GM21360 (cell line): ENCODE results near the gene PPP2R5D.
"Not testable (repeated sequence)": the region's sequence is repeated elsewhere in the genome, so short reads cannot be mapped to it uniquely, and the experiment has no call there.

Experiments used
- ATAC-seq: cut with Tn5 transposase; IDR thresholded peaks from one replicate; pipeline ENCODE4 v1.9.1; 2021; ENCODE audit warnings: mild to moderate bottlenecking, moderate library complexity; ENCODE audit not compliant: unreplicated experiment

Gene PPP2R5D

DNA sequence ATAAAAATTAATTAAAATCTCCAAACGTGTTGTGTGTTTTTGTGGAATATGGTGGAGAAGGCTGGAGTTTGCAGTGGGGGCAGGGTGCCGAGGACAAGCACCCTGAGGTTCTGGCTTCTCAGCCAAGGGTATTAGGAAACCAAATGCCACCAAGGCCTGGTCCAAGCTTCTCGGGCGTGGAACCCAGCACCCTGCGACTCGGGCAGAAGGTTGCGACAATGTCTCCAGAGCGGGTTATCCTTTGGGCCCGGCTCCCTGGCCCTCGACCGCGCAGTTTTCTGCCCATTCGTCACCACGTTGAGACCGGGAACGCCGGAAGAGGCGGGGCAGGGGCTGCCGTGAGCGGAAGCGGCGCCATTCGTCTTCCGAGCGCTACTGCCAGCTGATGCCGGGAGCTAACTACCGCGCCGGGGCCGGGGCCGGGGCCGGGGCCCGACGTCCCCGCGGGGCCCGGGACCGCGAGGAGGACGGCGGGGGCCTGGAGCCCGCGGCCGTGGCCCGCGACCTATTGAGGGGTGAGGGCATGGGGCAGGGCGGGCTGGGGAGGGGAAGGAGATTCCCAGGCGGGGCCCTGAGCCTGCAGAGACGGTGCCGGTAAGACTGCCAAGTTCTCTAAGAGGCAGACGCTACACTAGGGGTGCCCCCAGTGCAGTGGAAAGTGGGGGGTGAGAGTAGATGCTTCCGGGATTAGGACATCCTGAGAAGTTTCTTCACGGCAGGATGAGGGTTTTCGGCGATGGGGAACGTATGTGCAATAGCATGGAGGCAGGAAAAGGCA, 37.1 kb downstream of the PPP2R5D start, which contains the start of gene RRP36:
Gene RRP36, plus strand, starts transcription at position 354 of the 778 bp plus-strand sequence. Its CDS starts 32 bp downstream, at position 386.
- no peak for ATAC-seq

DNA sequence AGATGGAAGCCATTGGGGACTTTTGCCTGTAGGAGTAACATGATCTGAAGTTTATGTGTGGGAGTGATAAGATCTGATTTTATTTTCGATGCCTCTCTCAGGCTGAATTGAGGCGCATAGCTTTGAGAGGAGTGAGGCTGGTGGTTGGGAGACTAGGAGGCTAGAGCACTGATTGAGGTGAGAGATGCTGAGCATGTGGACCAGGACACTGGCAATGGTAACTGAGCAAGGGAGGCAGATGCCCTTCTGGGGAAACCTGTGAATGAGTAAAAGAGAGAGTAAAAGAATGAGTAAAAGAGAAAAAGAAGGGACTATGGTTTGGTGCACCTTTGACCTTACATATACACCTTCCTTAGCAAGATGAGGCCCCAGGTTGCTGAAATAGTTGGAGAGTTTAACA, 40.1 kb downstream of the PPP2R5D start:
- ATAC-seq: no peak

DNA sequence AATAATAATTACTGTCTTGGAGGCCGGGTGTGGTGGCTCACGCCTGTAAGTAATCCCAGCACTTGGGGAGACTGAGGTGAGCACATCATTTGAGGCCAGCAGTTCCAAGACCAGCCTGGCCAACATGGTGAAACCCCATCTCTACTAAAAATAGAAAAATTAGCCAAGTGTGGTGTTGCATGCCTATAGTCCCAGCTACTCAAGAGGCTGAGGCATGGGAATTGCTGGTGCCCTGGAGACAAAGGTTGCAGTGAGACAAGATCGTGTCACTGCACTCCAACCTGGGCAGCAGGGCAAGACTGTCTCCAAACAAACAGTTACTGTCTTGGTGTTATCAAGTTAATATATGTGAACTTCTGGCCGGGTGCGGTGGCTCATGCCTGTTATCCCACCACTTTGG, 42.0 kb downstream of the PPP2R5D start:
- no peak for ATAC-seq

DNA sequence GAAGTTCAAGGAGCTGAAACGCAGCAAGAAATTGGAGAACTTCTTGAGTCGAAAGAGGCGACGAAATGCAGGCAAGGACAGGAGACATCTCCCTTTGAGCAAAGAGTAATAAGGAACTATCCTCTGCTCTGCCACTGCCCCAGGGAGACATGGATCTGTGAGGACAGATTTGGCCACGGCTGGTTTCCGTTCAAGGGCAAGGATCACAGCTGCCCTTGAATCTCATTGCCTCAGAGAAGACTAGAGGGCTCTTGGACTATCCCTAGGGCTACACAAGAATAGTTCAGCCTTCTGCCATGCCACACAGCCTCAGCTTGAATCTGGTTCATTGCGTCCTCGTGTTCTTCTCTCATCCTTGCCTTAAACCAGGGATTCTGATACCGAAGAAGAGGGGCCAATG, 44.8 kb downstream of the PPP2R5D start:
- ATAC-seq: no peak

DNA sequence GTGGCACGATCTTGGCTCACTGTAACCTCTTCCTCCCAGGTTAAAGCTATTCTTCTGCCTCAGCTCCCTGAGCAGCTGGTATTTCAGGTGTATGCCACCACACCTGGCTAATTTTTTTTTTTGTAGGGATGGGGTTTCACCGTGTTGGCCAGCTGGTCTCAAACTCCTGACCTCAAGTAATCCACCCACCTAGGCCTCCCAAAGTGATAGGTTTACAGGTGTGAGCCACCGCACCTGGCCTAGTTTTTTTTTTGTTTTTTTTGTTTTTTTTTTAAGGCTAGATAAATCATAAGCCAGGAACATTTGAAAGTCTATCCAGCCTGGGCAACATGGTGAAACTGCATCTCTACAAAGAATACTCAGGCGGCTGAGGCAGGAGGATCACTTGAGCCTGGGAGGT, 48.0 kb downstream of the PPP2R5D start:
- no peak for ATAC-seq

DNA sequence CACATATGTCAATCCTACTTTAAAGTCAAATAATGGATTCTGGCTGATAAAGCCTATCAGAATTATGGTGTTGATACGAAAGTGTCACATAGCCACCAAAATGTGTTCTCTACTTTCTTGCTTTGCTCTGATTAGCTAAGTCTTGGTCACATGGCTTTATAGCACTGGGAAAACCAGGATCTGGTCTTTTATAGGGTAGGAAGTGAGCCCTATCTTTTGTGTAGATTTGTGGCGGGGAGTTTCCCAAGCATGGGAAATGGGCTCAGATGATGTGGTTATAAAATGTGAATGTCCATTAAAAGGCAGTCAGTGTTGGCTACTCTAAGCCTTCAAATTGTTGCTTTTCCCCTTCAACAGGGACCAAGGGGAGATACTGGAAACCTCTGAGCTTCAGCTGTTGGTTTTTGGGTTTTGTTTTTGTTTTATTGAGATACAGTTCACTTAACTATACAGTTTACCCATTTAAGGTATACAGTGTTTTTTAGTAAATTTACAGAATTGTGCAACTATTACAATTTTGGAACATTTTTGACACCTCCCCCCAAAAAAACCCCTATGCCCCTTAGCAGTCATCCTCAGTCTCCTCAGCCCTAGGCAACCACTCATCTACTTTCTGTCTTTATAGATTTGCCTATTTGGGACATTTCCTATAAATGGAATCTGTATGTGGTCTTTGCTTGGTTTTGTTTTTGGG, 49.3 kb downstream of the PPP2R5D start:
- ATAC-seq: no peak

DNA sequence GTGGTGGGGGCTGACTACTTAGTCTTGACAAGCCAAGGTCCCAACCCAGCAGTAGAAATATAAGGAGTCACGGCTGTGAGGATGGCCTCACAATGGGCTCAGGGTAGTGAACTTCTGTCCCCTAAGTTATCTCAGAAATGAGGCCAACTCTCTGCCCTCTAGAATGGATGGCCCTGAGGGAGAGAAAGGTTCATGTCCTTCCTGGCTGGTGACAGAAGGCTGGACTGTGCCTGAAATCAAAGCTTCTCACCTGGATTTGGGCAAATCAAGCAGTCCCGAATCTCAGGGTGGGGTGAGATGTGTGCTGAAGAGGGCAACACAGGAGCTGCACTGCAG, 49.8 kb downstream of the PPP2R5D start:
- no peak for ATAC-seq

DNA sequence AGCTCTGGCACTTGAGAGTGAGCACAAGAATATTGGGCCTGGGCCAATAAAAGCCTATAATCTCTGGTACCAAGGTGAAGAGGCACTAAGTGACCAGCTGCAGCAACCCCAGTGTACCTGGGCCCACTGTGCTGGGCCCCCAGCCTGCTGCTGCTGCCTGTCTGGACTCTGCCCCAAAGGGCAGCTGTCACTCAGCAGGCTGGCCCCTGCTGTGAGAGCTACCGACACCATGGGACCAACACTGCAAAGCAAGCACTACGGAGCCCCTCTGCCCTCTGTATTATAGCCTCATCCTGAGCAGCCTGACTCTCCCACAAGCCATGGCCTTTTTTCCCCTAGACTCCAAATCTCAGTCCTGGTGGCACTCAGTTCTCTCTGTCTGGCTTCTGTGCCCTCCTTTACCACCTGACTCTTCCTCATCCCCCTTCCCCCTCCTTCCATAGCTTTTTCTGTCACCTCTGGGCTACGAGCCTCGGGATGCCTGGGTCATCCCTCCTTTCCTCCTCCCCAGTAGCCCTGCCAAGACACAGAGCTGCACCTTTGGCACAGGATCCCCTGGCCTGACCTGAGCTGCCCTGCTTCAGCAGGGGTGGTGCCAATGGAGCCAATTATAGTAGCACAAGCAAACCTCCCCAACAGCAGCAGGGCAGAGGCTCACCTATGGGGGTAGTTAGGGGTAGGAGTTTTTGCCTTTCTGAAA, 51.3 kb downstream of the PPP2R5D start:
- ATAC-seq: no peak

DNA sequence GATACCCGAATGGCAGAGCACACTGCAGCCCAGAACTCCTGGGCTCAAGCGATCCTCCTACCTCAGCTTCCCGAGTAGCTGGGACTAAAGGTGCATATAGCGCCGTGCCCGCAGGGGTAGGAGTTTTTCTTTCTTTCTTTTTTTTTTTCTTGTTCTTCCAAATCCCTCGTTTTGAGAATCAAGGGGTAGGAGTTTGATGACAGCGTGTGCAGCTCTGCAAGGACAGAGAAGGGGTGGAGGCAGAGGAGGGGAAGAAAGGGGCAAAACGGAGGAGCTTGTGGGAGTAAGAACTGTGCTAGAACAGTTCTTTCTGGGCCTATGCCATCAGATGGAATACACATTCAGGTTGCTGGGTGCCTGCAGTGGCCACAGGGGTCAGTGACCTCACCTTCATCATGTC, 52.3 kb downstream of the PPP2R5D start:
- no peak for ATAC-seq

DNA sequence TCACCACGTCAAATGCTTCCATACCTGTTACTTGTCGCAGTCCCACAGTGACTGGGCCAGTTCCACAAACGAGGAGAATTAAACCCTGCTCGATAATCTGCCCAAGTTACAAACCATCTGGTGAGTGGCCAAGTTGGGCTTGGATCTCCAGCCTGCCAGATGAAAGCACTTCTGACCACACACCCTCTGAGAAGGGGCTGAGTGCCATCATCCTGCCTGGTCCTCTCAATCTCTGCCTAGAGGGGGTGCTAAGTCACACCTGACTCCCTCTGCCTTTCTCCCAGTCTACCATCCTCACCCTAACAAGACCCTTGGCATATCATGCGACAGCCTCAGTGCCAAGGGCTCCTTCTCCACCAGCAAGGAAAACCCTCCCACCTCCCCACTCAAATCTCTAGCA, 52.8 kb downstream of the PPP2R5D start:
- no peak for ATAC-seq

DNA sequence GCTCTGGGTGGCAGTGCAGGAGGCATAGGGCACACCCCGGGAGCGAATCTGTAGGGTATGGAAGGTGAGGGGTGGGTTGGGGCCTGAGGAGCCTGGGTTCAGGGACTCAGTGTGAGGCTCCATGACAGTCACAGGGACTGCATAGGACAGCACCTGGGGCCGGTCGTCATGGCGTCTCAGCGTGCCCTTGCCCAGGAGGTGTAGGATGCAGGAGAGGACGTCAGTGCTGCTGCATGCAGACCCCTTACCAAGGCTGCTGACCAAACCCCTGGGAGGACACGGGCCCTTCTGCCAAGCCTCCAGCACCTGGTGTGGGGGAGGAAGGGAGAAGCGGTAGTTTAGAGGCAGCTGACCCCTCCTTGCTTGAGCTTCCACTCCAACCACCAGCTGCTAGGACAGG, 53.3 kb downstream of the PPP2R5D start:
- ATAC-seq: no peak

DNA sequence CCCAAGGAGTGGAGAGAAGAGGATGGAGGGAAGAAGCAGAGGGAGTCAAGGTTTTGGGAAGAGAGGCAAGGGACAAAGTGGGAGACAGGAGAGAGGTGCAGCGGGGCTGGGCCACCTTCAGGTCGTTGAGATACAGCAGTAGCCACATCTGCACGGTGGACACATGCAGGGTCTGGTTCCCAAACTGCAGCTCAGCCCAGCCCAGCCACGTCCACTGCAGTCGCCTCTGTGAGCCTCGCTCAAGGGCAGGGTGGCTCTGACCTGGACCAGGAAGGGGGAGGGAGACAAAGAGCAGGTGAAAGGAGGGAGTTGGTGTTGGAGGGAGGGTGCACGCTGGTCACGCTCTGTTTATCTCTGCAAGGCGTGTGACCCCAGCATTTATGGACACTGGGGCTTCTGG, 54.4 kb downstream of the PPP2R5D start:
- ATAC-seq: no peak

DNA sequence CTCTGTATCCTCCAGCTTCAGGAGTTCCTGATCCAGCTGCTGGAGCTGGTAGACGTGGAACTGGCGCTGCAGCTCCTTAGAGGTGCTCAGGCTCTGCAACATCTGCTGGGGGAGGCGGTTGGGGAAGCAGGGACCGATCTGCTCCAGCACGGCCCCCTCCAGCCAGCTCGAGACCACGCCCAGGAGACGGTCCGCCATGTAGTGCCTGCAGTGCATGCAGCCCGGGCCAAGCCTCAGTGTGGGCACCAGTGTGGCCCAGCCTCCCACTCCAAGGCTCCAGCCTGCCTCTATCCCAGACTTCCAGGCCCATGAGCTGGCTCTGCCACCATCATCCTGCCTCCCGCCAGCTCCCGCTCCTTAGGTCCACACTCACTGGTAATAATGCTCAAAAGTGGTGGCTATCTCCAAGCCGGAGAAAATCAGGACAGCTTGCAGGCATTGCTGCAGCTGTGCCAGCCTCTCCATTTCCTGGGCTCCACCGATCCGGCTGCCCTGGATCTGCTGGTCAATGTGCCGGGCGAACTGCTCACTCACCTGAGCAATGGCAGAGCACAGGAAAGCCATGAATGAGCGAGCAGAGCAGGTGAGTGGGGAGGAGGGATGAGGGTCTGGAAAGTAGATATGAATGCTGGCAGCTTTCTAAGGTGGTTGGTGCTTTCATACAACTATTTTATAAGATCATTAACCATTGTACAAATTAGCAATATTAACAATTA, 56.3 kb downstream of the PPP2R5D start:
- ATAC-seq: no peak

DNA sequence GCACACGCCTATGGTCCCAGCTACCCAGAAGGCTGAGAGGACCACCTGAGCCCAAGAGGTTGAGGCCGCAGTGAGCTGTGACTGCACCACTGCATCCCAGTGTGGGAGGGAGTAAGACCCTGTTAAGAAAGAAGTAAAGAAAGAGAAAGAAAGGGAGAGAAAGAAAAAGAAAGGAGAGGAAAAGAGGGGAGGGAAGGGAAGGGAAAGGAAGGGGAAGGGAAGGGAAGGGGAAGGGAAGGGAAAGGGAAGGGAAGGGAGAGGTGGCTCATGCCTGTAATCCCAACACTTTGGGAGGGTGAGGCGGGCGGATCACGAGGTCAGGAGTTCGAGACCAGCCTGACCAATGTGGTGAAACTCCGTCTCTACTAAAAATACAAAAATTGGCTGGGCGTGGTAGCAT, 57.1 kb downstream of the PPP2R5D start:
- ATAC-seq: not testable (repeated sequence)

DNA sequence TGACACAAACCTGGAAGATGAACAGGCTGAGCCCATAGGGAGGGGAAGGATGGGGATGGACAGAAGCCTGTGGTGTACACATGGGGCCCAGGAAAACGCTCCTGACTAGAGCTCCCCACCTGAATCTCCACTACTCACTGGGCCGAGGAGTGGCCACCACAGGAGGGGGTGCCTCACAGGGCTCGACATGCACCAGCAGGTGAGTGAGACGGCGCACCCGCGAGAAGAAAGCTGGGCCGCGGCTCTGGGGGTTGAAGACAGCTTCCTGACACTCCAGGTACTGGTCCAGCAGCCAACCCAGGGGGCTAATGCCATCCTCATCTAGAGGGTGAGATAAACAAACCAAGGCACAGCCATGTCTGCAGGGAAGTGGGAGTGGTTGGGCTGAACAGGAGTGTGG, 58.9 kb downstream of the PPP2R5D start:
- ATAC-seq: no peak

DNA sequence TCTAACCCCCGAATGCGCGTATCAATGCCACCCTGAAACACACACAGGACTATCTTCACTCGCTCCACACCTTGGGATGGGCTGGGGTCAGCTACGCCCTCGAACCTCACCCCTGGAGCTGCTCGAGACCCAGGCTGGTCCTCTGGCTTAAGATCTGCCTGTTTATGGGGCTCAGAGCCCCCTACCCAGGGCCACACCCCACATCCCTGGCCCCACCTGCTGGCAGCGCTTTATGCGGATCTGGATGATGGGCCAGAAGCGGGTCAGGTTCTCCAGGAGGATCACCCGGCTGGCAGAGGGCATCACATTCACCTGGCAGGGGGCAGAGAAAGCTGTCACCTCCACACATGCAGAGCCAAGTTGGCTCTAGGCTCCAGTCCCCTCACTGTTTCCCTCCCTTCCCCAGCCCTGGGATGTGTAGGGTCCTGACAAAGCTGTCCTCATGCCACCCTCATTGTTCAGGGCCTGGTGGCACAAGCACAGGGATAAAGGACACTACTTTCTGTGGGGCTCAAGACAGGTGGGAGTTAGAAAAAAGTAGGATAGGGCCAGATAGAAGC, 61.1 kb downstream of the PPP2R5D start:
- no peak for ATAC-seq

DNA sequence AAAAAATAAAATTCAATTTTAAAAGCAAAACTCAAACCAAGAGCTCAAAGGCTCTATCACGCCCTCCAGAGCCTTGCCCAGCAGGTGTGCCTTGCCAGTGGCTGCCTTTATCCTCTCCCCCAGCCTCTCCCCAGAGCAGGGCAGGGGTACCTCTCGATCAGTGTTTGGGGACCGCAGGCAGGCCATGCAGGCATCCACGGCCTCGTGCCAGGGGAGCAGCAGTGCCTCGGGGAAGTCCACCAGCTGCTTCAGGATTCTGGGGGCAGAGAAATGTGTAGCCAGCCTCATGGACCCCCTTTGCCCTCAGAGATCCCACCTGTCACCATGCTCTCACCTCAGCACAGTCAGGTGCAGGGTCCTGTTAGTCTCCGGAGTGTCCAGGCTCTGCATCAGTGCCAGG, 63.6 kb downstream of the PPP2R5D start:
- no peak for ATAC-seq

DNA sequence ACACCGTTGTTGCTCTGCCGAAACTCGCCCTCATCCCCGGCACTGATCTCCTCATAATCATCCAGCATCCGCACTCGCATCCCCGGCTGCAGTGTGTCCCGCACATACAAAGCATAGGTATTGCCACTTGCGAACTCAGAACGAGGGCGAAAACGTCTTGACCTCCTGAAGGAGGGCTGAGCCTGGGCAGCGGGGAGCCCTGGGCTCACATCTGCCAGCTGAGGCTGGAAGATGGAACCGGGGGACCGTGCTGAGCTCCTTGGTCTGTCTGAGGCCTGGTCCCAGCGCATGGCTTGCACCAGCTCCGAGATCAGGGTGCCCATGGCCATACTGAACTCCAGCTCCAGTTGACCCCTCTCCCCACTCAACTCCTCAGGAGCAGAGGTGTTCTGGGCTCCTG, 66.6 kb downstream of the PPP2R5D start:
- ATAC-seq: no peak

DNA sequence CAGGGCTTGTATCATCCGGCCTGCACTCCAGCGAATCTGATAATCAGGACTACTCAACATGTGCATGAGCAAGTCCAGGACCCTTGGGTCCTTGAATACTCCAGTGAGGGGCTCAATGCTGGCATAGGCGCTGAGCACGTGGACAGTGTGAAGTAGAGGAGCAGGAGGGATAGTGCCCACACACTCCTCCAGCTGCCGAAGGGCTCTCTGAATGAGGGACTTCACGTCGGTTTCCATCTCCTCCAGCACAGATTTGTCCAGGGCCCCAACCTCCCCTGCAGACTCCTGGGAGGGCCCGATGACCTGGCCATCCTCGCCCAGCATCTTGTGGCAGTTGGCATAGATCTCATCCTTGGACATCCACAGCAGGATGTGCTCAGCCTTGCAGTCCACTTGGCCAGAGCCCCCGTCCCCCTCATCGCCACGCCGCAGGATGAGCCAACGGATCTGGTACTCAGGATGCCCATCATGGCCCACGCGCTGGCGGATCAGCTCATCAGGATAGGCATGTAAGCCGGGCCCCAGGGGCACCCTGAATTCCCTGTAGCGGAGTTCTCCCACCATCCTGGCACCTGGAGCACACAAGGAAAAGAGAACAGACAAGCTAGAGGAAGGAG, 68.0 kb downstream of the PPP2R5D start:
- no peak for ATAC-seq

DNA sequence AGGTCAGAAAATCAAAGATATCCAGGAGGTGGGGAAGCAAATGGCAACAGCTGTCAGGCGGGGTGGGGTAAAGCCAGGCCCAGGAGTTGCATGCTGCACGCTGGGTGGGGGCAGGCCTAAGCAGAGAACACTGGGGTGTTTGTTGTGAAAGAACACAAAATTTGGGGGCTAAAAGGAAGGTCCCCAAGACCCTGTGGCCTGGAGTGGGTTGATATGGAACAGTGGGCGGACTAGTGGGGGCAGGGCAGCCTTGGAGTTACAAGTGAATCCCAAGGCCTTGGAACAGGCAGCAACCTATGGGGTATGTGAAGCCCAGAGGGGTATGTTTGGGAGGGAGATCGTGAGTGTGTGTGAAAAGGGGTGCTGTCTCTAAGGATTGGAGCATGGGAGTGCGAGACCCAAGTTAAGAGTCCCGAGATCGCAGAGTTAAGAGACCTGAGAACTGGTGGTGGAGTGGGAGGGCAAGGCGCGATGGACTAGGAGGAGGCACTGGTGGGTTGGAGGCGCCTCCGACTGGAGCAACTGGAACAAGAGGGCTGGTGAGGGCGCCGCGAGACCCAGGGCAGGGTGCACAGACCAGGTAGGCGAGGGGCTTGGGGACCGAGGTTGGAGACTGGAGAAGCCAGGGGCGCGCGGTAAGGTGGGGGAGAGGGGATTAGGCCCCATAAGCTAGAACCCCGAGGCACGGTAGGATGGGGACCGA, 68.6 kb downstream of the PPP2R5D start:
- ATAC-seq: peak; percentile 16
